Neural cell (in vitro differentiated cells): ENCODE results near the gene OR14I1. TPM values are rescaled to one million over a fixed set of nuclear protein-coding genes. Genes with fewer than 3 reads are reported as not detected.

Source experiments
- H2AFZ ChIP-seq: fragments of 200-600, 300-800 bp; sonication (generic), shearing (Covaris generic); 2 replicates; pipeline ENCODE4 v1.6.0; 2014; ENCODE audit warnings: low read depth, mild to moderate bottlenecking, antibody characterized with exemption, low read length, moderate library complexity
- H3F3A ChIP-seq: fragments of 200-600 bp; shearing (Covaris generic); 2 replicates; pipeline ENCODE4 v1.6.1; 2016; ENCODE audit warnings: mild to moderate bottlenecking, moderate library complexity, mixed read lengths, antibody characterized with exemption, low read length; ENCODE audit not compliant: insufficient read depth, poor library complexity, severe bottlenecking
- H3K27ac ChIP-seq: fragments of 200-600, 300-800 bp; sonication (generic), shearing (Covaris generic); 2 replicates; pipeline ENCODE4 v1.5.1; 2014; ENCODE audit warnings: mild to moderate bottlenecking, low read length, moderate library complexity
- H3K27me3 ChIP-seq: fragments of 300-800, 200-600 bp; sonication (generic), shearing (Covaris generic); 2 replicates; pipeline ENCODE4 v1.6.0; 2014; ENCODE audit warnings: mild to moderate bottlenecking, low read depth, low read length, moderate library complexity; ENCODE audit not compliant: insufficient read depth
- H3K36me3 ChIP-seq: fragments of 300-800, 200-600 bp; sonication (generic), shearing (Covaris generic); 2 replicates; pipeline ENCODE4 v1.5.1; 2014; ENCODE audit warnings: mild to moderate bottlenecking, antibody characterized with exemption, low read length, moderate library complexity; ENCODE audit not compliant: insufficient read depth
- H3K4me2 ChIP-seq: fragments of 300-800, 200-600 bp; sonication (generic), shearing (Covaris generic); 2 replicates; pipeline ENCODE4 v1.6.0; 2014; ENCODE audit warnings: mild to moderate bottlenecking, low read length
- H3K4me3 ChIP-seq: fragments of 300-800, 200-600 bp; sonication (generic), shearing (Covaris generic); 2 replicates; pipeline ENCODE4 v1.5.1; 2014; ENCODE audit warnings: mild to moderate bottlenecking, low read length, moderate library complexity
- H3K79me2 ChIP-seq: fragments of 200-600 bp; shearing (Covaris generic); replicated peaks from 2 replicates; pipeline ENCODE4 v1.6.0; 2014; ENCODE audit warnings: mild to moderate bottlenecking, low read length, moderate library complexity; ENCODE audit not compliant: insufficient read depth
- H3K9ac ChIP-seq: fragments of 300-800, 200-600 bp; sonication (generic), shearing (Covaris generic); 2 replicates; pipeline ENCODE4 v1.6.1; 2016; ENCODE audit warnings: mild to moderate bottlenecking, low read length, mixed read lengths
- H3K9me2 ChIP-seq: fragments of 200-600 bp; shearing (Covaris generic); 2 replicates; pipeline ENCODE4 v1.6.1; 2016; ENCODE audit warnings: mild to moderate bottlenecking, low read length, mixed read lengths; ENCODE audit not compliant: insufficient read depth
- H3K9me3 ChIP-seq: fragments of 200-600, 300-800 bp; sonication (generic), shearing (Covaris generic); 2 replicates; pipeline ENCODE4 v1.6.1; 2016; ENCODE audit warnings: mild to moderate bottlenecking, mixed run types, low read length, moderate library complexity, mixed read lengths
- H4K20me1 ChIP-seq: fragments of 200-600 bp; shearing (Covaris generic); 2 replicates; pipeline ENCODE4 v1.6.1; 2016; ENCODE audit warnings: mild to moderate bottlenecking, mixed run types; ENCODE audit not compliant: insufficient read depth
- CTCF ChIP-seq: fragments of 450-650 bp; IDR thresholded peaks from 2 replicates; pipeline ENCODE4 v1.5.1; 2014; ENCODE audit warnings: antibody characterized with exemption, mild to moderate bottlenecking, moderate library complexity; ENCODE audit not compliant: poor library complexity, severe bottlenecking
- EP300 ChIP-seq: fragments of 450-650 bp; conservative IDR thresholded peaks from 2 replicates; pipeline ENCODE4 v1.6.1; 2014; ENCODE audit warnings: antibody characterized with exemption, mild to moderate bottlenecking, moderate library complexity; ENCODE audit not compliant: poor library complexity, severe bottlenecking
- EZH2 ChIP-seq: fragments of 200-600, 300-800 bp; shearing (Covaris generic), sonication (generic); IDR thresholded peaks from 2 replicates; pipeline ENCODE4 v1.6.1; 2014; ENCODE audit warnings: antibody characterized with exemption, low read length, borderline replicate concordance, mild to moderate bottlenecking; ENCODE audit not compliant: insufficient read depth, poor library complexity, severe bottlenecking
- MXI1 ChIP-seq: fragments of 450-650 bp; conservative IDR thresholded peaks from 2 replicates; pipeline ENCODE4 v1.6.1; 2014; ENCODE audit warnings: antibody characterized with exemption, mild to moderate bottlenecking; ENCODE audit not compliant: poor library complexity, severe bottlenecking
- POLR2AphosphoS5 ChIP-seq: IDR thresholded peaks from 2 replicates; pipeline ENCODE4 v1.6.1; 2012
- RAD21 ChIP-seq: fragments of 450-650 bp; conservative IDR thresholded peaks from 2 replicates; pipeline ENCODE4 v1.6.1; 2014; ENCODE audit warnings: antibody characterized with exemption, mild to moderate bottlenecking, moderate library complexity
- REST ChIP-seq: IDR thresholded peaks from 2 replicates; pipeline ENCODE4 v1.6.1; 2012; ENCODE audit warnings: borderline replicate concordance
- SMC3 ChIP-seq: fragments of 450-650 bp; conservative IDR thresholded peaks from 2 replicates; pipeline ENCODE4 v1.6.1; 2014; ENCODE audit warnings: antibody characterized with exemption, mild to moderate bottlenecking, moderate library complexity; ENCODE audit not compliant: poor library complexity
- TAF1 ChIP-seq: IDR thresholded peaks from 2 replicates; pipeline ENCODE4 v1.6.1; 2012; ENCODE audit warnings: low read depth
- polyA plus RNA-seq: library from polyadenylated mRNA; depleted of rRNA; stranded (reverse); fragments of >200 nt; gene quantifications from 2 replicates; pipeline ENCODE4 v1.2.3, GENCODE V29; 2014

The OR14I1 gene
- polyA plus RNA-seq, 1 donor from 2014 or later, result not detected

GRCh38 chr1:248730507-248731335, 28.2 kb upstream of the OR14I1 start:
- no peaks in the 10 kb centered on the region for H3F3A ChIP-seq
- H3K9me3 ChIP-seq, result peaks cover 3% of the 10 kb centered on the region
- H3K79me2 ChIP-seq, result no peaks in the 10 kb centered on the region
- H3K27ac ChIP-seq, result no peak overlapping the region
- no peak overlapping the region for H3K4me2 ChIP-seq
- no peaks in the 10 kb centered on the region for H3K9me2 ChIP-seq
- no peak overlapping the region for H3K4me3 ChIP-seq
- H3K36me3 ChIP-seq, result no peaks in the 10 kb centered on the region
- no peaks in the 10 kb centered on the region for H4K20me1 ChIP-seq
- H2AFZ ChIP-seq, result no peak overlapping the region
- H3K27me3 ChIP-seq, result no peaks in the 10 kb centered on the region
- TF ChIP-seq REST, result no peak
- no peak for TF ChIP-seq SMC3
- no peak for TF ChIP-seq RAD21
- no peak for TF ChIP-seq CTCF
- no peak for TF ChIP-seq TAF1
- TF ChIP-seq EP300, result no peak
- TF ChIP-seq POLR2AphosphoS5, result no peak
- TF ChIP-seq MXI1, result no peak
- TF ChIP-seq EZH2, result no peak
- no peak overlapping the region for H3K9ac ChIP-seq

DNA sequence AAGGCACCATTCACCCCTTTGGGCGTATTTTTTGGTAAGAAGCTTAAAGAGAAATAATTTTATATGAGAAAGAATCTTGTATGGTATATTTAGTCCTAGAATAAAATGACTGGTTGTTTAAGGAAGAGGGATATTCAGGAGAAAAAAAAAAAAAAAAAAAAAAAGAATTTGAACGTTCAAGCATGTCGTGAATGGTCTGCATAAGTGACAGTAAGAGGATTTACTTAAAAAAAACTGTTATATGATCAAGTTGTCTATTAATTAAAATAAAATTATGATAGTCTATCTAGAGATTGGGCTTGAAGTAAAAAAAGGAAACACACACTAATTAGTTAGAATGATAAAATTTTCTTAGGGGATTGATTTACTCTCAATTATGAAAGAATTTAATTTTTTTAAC, 11.7 kb upstream of the OR14I1 start:
- Histone ChIP-seq H3K27me3 (no peaks in the 10 kb centered on the region), H3K4me2 (no peak overlapping the region), H4K20me1 (no peaks in the 10 kb centered on the region), H3K9me3 (no peaks in the 10 kb centered on the region), H3K4me3 (no peak overlapping the region), H3K9me2 (no peaks in the 10 kb centered on the region), H3K36me3 (no peaks in the 10 kb centered on the region), H3K9ac (no peak overlapping the region), H3K79me2 (no peaks in the 10 kb centered on the region), H3K27ac (no peak overlapping the region), H2AFZ (no peak overlapping the region), H3F3A (no peaks in the 10 kb centered on the region)
- no peak for TF ChIP-seq EZH2
